ENCODE results near the gene SDK1.

DNA sequence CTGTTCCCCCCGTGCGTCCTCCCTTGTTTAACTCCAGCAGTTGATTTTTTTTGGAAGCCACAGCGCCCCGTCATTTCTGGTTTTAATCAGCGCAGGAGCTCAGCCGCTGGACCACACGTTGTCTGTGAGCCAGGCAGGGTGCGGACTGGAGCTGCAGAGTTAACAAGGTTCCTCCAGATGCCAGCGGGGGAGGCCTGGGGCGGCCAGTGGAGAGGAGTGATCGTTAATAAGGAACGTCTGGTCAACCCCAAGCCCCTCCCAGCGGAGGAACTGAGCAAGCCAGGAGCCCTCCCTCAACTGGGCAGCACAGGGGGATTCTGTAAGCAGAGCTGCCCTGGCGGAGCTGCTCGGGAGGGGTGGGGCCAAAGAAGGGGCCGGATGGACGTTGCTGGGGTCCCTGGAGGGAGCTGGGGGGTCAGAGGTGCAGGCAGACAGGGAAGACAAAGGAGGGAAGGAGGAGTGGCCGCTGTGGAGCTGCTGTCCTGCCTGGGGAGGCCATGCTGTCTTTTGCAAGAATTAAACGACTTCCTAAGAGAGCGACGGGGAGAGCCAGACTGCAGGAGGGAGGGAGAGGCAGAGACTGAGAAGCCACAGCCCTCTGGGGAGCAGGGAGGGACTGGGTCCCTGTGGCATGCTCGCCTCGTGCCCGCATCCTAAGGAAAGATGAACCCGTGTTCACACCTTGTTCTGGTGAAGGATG lies 843.9 kb downstream of the SDK1 start:
- TF ChIP-seq, protein P1, sequence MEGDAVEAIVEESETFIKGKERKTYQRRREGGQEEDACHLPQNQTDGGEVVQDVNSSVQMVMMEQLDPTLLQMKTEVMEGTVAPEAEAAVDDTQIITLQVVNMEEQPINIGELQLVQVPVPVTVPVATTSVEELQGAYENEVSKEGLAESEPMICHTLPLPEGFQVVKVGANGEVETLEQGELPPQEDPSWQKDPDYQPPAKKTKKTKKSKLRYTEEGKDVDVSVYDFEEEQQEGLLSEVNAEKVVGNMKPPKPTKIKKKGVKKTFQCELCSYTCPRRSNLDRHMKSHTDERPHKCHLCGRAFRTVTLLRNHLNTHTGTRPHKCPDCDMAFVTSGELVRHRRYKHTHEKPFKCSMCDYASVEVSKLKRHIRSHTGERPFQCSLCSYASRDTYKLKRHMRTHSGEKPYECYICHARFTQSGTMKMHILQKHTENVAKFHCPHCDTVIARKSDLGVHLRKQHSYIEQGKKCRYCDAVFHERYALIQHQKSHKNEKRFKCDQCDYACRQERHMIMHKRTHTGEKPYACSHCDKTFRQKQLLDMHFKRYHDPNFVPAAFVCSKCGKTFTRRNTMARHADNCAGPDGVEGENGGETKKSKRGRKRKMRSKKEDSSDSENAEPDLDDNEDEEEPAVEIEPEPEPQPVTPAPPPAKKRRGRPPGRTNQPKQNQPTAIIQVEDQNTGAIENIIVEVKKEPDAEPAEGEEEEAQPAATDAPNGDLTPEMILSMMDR (tag by site-specific recombination; IDR thresholded peaks at IDR 0.05), result no peak
- TF ChIP-seq MEIS1 (CRISPR knock-in tag; IDR thresholded peaks at IDR 0.05; ENCODE audit: borderline replicate concordance) (no peak), ZNF658 (tag by site-specific recombination; IDR thresholded peaks at IDR 0.05) (no peak), TCF7L2 (IDR thresholded peaks at IDR 0.05; ENCODE audit: borderline replicate concordance, low read depth, low read length) (no peak), ZNF830 (tag by site-specific recombination; IDR thresholded peaks at IDR 0.05; ENCODE audit: low read depth) (no peak), YY1 (tag by site-specific recombination; IDR thresholded peaks at IDR 0.05) (no peak), ZNF660 (tag by site-specific recombination; IDR thresholded peaks at IDR 0.05) (no peak)
- TF ChIP-seq, protein P2, sequence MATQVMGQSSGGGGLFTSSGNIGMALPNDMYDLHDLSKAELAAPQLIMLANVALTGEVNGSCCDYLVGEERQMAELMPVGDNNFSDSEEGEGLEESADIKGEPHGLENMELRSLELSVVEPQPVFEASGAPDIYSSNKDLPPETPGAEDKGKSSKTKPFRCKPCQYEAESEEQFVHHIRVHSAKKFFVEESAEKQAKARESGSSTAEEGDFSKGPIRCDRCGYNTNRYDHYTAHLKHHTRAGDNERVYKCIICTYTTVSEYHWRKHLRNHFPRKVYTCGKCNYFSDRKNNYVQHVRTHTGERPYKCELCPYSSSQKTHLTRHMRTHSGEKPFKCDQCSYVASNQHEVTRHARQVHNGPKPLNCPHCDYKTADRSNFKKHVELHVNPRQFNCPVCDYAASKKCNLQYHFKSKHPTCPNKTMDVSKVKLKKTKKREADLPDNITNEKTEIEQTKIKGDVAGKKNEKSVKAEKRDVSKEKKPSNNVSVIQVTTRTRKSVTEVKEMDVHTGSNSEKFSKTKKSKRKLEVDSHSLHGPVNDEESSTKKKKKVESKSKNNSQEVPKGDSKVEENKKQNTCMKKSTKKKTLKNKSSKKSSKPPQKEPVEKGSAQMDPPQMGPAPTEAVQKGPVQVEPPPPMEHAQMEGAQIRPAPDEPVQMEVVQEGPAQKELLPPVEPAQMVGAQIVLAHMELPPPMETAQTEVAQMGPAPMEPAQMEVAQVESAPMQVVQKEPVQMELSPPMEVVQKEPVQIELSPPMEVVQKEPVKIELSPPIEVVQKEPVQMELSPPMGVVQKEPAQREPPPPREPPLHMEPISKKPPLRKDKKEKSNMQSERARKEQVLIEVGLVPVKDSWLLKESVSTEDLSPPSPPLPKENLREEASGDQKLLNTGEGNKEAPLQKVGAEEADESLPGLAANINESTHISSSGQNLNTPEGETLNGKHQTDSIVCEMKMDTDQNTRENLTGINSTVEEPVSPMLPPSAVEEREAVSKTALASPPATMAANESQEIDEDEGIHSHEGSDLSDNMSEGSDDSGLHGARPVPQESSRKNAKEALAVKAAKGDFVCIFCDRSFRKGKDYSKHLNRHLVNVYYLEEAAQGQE (tag by site-specific recombination; IDR thresholded peaks at IDR 0.05), result no peak
- TF ChIP-seq, protein P3, sequence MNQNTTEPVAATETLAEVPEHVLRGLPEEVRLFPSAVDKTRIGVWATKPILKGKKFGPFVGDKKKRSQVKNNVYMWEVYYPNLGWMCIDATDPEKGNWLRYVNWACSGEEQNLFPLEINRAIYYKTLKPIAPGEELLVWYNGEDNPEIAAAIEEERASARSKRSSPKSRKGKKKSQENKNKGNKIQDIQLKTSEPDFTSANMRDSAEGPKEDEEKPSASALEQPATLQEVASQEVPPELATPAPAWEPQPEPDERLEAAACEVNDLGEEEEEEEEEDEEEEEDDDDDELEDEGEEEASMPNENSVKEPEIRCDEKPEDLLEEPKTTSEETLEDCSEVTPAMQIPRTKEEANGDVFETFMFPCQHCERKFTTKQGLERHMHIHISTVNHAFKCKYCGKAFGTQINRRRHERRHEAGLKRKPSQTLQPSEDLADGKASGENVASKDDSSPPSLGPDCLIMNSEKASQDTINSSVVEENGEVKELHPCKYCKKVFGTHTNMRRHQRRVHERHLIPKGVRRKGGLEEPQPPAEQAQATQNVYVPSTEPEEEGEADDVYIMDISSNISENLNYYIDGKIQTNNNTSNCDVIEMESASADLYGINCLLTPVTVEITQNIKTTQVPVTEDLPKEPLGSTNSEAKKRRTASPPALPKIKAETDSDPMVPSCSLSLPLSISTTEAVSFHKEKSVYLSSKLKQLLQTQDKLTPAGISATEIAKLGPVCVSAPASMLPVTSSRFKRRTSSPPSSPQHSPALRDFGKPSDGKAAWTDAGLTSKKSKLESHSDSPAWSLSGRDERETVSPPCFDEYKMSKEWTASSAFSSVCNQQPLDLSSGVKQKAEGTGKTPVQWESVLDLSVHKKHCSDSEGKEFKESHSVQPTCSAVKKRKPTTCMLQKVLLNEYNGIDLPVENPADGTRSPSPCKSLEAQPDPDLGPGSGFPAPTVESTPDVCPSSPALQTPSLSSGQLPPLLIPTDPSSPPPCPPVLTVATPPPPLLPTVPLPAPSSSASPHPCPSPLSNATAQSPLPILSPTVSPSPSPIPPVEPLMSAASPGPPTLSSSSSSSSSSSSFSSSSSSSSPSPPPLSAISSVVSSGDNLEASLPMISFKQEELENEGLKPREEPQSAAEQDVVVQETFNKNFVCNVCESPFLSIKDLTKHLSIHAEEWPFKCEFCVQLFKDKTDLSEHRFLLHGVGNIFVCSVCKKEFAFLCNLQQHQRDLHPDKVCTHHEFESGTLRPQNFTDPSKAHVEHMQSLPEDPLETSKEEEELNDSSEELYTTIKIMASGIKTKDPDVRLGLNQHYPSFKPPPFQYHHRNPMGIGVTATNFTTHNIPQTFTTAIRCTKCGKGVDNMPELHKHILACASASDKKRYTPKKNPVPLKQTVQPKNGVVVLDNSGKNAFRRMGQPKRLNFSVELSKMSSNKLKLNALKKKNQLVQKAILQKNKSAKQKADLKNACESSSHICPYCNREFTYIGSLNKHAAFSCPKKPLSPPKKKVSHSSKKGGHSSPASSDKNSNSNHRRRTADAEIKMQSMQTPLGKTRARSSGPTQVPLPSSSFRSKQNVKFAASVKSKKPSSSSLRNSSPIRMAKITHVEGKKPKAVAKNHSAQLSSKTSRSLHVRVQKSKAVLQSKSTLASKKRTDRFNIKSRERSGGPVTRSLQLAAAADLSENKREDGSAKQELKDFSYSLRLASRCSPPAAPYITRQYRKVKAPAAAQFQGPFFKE (tag by site-specific recombination; IDR thresholded peaks at IDR 0.05; ENCODE audit: borderline replicate concordance), result no peak

All from HEK293 (cell line).